ENCODE results near the gene STK39. TPM values are rescaled to one million over a fixed set of nuclear protein-coding genes. Genes with fewer than 3 reads are reported as not detected.

STK39 gene
- polyA plus RNA-seq, 1 donor from 2014 or later, result 9.5 TPM

GRCh38 chr2:168024459-168024858, 222.9 kb downstream of the STK39 start (continued):
- TF ChIP-seq CTCF (IDR thresholded peaks at IDR 0.05; ENCODE audit: poor library complexity, severe bottlenecking), result no peak
- TF ChIP-seq EZH2 (IDR thresholded peaks at IDR 0.05; ENCODE audit: borderline replicate concordance, insufficient read depth, low read length, poor library complexity, severe bottlenecking), result no peak

- H3K4me3 ChIP-seq (ENCODE audit: low read length), result no peak overlapping the region
- no peaks in the 10 kb centered on the region for H3K9me3 ChIP-seq (ENCODE audit: low read length)
- H3K36me3 ChIP-seq (ENCODE audit: insufficient read depth, low read length), result no peaks in the 10 kb centered on the region
- H3K4me2 ChIP-seq (ENCODE audit: low read length), result no peak overlapping the region
- TF ChIP-seq TAF1 (IDR thresholded peaks at IDR 0.05; ENCODE audit: low read depth), result no peak
- no peak for TF ChIP-seq CTCF (IDR thresholded peaks at IDR 0.05; ENCODE audit: poor library complexity, severe bottlenecking)
- no peak for TF ChIP-seq EZH2 (IDR thresholded peaks at IDR 0.05; ENCODE audit: borderline replicate concordance, insufficient read depth, low read length, poor library complexity, severe bottlenecking)
- no peak for TF ChIP-seq RAD21 (conservative IDR thresholded peaks at IDR 0.05)
- no peak for TF ChIP-seq REST (IDR thresholded peaks at IDR 0.05; ENCODE audit: borderline replicate concordance)
- no peak for TF ChIP-seq MXI1 (conservative IDR thresholded peaks at IDR 0.05; ENCODE audit: poor library complexity, severe bottlenecking)
- TF ChIP-seq POLR2AphosphoS5 (IDR thresholded peaks at IDR 0.05), result no peak
- TF ChIP-seq EP300 (conservative IDR thresholded peaks at IDR 0.05; ENCODE audit: poor library complexity, severe bottlenecking), result no peak
- no peak for TF ChIP-seq SMC3 (conservative IDR thresholded peaks at IDR 0.05; ENCODE audit: poor library complexity)
- H3K27ac ChIP-seq (ENCODE audit: low read length), result no peak overlapping the region
- no peaks in the 10 kb centered on the region for H3K9me2 ChIP-seq (ENCODE audit: insufficient read depth, low read length)
- no peak overlapping the region for H2AFZ ChIP-seq (ENCODE audit: low read depth, low read length)
- no peaks in the 10 kb centered on the region for H3K27me3 ChIP-seq (ENCODE audit: insufficient read depth, low read depth, low read length)
- no peaks in the 10 kb centered on the region for H3F3A ChIP-seq (ENCODE audit: insufficient read depth, low read length, poor library complexity, severe bottlenecking)
- no peaks in the 10 kb centered on the region for H3K79me2 ChIP-seq (replicated peaks; ENCODE audit: insufficient read depth, low read length)
- no peak overlapping the region for H3K9ac ChIP-seq (ENCODE audit: low read length)
- no peaks in the 10 kb centered on the region for H4K20me1 ChIP-seq (ENCODE audit: insufficient read depth)
Measured at GRCh38 chr2:168021800-168022587, 225.4 kb downstream of the STK39 start.
